Activated T-helper 2 cell treated with anti-CD3 and anti-CD28 coated beads, Interferon-gamma antibody, Interleukin-2, Interleukin-4, amounts not matched to agents 10 μg/mL and 5 μg/mL and 100 μg/mL, durations not matched to agents 14 hours and 24 hours and 36 hours (primary cell): ENCODE results near the gene SH3RF3. TPM values are rescaled to one million over a fixed set of nuclear protein-coding genes. Genes with fewer than 3 reads are reported as not detected.

Experiments used
- DNase-seq: peaks from one replicate; pipeline ENCODE4 v3.0.0; 2021; ENCODE audit warnings: low spot score
- H3K27ac Mint-ChIP-seq: one replicate; pipeline ENCODE4 v1.8.0; 2021; ENCODE audit warnings: mixed read lengths
- H3K27me3 Mint-ChIP-seq: one replicate; pipeline ENCODE4 v1.8.0; 2021; ENCODE audit warnings: low read depth, mixed read lengths
- H3K36me3 Mint-ChIP-seq: one replicate; pipeline ENCODE4 v1.8.0; 2021; ENCODE audit warnings: low read depth, mixed read lengths
- H3K4me1 Mint-ChIP-seq: one replicate; pipeline ENCODE4 v1.8.0; 2021; ENCODE audit warnings: low read depth, mixed read lengths
- H3K4me3 Mint-ChIP-seq: one replicate; pipeline ENCODE4 v1.8.0; 2021; ENCODE audit warnings: low read depth, mild to moderate bottlenecking, moderate library complexity, mixed read lengths
- H3K9me3 Mint-ChIP-seq: one replicate; pipeline ENCODE4 v1.8.0; 2021; ENCODE audit warnings: mixed read lengths
- intact Hi-C: fragments of 100-400 bp; cut with micrococcal nuclease; formaldehyde crosslinking; loops from one replicate; pipeline ENCODE4 v1.15.1; 2023
- total RNA-seq: library from RNA; stranded (reverse); gene quantifications from 2 replicates; pipeline ENCODE4 v1.2.3, GENCODE V29; 2022

SH3RF3 gene
- total RNA-seq, 1 donor from 2014 or later = 0.78 TPM

GRCh38 chr2:109538546-109538945, 409.5 kb downstream of the SH3RF3 start:
- Mint-ChIP-seq H3K4me1 (no peaks in the 10 kb centered on the region), H3K27ac (no peak overlapping the region), H3K9me3 (no peaks in the 10 kb centered on the region), H3K27me3 (peaks cover 23% of the 10 kb centered on the region), H3K4me3 (no peak overlapping the region), H3K36me3 (no peaks in the 10 kb centered on the region)
- no peak for DNase-seq
- intact Hi-C loops = no loop called here

GRCh38 chr2:109542384-109542783, 413.4 kb downstream of the SH3RF3 start:
- Mint-ChIP-seq H3K27ac (no peak overlapping the region), H3K4me1 (no peaks in the 10 kb centered on the region), H3K4me3 (no peak overlapping the region), H3K27me3 (peaks cover 18% of the 10 kb centered on the region), H3K36me3 (no peaks in the 10 kb centered on the region), H3K9me3 (no peaks in the 10 kb centered on the region)
- intact Hi-C loops = loop anchor here (10.0 kb wide), 1 partner anchor 72 kb away; the partner anchor contains the start of genes SEPTIN10 and SOWAHC
- no peak for DNase-seq

- Mint-ChIP-seq H3K4me3 (no peak overlapping the region), H3K27me3 (peaks cover 17% of the 10 kb centered on the region), H3K9me3 (no peaks in the 10 kb centered on the region), H3K27ac (no peak overlapping the region), H3K4me1 (no peaks in the 10 kb centered on the region), H3K36me3 (no peaks in the 10 kb centered on the region)
- intact Hi-C loops = loop anchor here (5.0 to 10.0 kb wide), 2 partner anchors 69 to 171 kb away; partner anchors contain the start of genes SEPTIN10 and SOWAHC
- DNase-seq = peak; percentile 19
Observed at GRCh38 chr2:109545828-109546713, 417.1 kb downstream of the SH3RF3 start.

- intact Hi-C loops = loop anchor here (5.0 to 10.0 kb wide), 2 partner anchors 68 to 170 kb away; partner anchors contain the start of genes SEPTIN10 and SOWAHC
- H3K27ac Mint-ChIP-seq = no peak overlapping the region
- no peaks in the 10 kb centered on the region for H3K9me3 Mint-ChIP-seq
- no peak overlapping the region for H3K4me3 Mint-ChIP-seq
- peaks cover 9% of the 10 kb centered on the region for H3K27me3 Mint-ChIP-seq
- no peaks in the 10 kb centered on the region for H3K36me3 Mint-ChIP-seq
- no peak for DNase-seq
- no peaks in the 10 kb centered on the region for H3K4me1 Mint-ChIP-seq
Observed at GRCh38 chr2:109547280-109547679, 418.3 kb downstream of the SH3RF3 start.

- no peak overlapping the region for H3K27ac Mint-ChIP-seq
- no peaks in the 10 kb centered on the region for H3K9me3 Mint-ChIP-seq
- H3K4me3 Mint-ChIP-seq = no peak overlapping the region
- H3K27me3 Mint-ChIP-seq = peaks cover 5% of the 10 kb centered on the region
- no peaks in the 10 kb centered on the region for H3K4me1 Mint-ChIP-seq
- DNase-seq = no peak
- H3K36me3 Mint-ChIP-seq = no peaks in the 10 kb centered on the region
- intact Hi-C loops = loop anchor here (5.0 to 10.0 kb wide), 2 partner anchors 66 to 168 kb away; partner anchors contain the start of genes SEPTIN10 and SOWAHC
Observed at GRCh38 chr2:109549016-109549590, 420.1 kb downstream of the SH3RF3 start.

Other genes with a start within 250 kb of the SH3RF3 start
- 0.11 TPM in 2 replicates for gene EDAR, start 140.0 kb upstream of the SH3RF3 start, total RNA-seq